Esophagus muscularis mucosa (tissue), 4 donors: Measurements from ENCODE around the gene UNC50.

Source experiments
- EP300 ChIP-seq: sonication (generic); formaldehyde crosslinking; IDR thresholded peaks from one replicate; pipeline ENCODE4 v1.6.1; 2017; ENCODE audit warnings: antibody characterized with exemption
- POLR2A ChIP-seq: fragments of 450-650 bp; IDR thresholded peaks from one replicate; pipeline ENCODE4 v1.6.1; 2017; ENCODE audit warnings: antibody characterized with exemption, moderate library complexity, mild to moderate bottlenecking, low read depth
- TF ChIP-seq, protein P1 (sequence below), 3 experiments: fragments of 200-600 bp in 2 of 3; fragments of 450-650 bp in 1 of 3; sonication (generic) in 2 of 3; IDR thresholded peaks; one replicate each; pipeline ENCODE4 v1.5.1; 2017 to 2019; ENCODE audit warnings: antibody characterized with exemption in 3 of 3, mild to moderate bottlenecking in 2 of 3, moderate library complexity in 1 of 3

DNA sequence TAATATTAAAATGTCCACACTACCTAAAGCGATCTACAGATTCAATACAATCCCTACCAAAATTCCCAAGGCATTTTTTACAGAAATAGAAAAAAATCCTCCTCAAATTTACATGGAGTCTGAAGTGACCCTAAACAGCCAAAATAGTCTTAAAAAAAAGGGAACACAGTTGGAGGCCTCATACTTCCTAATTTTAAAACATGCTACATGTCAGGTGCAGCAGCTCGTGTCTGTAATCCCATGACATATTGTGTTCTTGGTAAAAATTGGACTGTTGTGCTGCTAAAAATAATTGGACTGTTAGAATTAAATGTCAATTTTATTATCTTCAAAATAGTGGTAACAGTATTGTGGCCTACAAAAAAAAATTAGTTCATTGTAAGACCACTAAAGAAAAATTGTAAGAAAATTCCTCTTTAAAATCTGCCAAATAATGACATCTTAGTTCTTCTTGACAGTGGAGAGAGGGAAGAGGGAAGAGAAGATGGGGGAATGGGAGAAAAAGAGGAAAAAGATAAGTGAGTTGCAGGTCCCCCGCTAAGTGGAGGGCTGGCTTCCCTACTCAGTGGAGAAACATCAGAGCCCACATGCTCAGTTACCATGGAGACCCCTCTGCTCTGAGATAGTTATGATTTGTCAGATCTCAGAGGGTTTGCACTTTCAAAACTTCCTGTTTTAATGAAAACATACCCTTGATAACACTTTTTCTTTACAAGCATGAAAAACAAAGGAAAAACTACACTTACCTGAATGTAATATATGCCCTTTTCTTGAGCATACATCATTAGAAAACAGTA is 46.5 kb downstream of the UNC50 start:
- TF ChIP-seq, protein P1, sequence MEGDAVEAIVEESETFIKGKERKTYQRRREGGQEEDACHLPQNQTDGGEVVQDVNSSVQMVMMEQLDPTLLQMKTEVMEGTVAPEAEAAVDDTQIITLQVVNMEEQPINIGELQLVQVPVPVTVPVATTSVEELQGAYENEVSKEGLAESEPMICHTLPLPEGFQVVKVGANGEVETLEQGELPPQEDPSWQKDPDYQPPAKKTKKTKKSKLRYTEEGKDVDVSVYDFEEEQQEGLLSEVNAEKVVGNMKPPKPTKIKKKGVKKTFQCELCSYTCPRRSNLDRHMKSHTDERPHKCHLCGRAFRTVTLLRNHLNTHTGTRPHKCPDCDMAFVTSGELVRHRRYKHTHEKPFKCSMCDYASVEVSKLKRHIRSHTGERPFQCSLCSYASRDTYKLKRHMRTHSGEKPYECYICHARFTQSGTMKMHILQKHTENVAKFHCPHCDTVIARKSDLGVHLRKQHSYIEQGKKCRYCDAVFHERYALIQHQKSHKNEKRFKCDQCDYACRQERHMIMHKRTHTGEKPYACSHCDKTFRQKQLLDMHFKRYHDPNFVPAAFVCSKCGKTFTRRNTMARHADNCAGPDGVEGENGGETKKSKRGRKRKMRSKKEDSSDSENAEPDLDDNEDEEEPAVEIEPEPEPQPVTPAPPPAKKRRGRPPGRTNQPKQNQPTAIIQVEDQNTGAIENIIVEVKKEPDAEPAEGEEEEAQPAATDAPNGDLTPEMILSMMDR (IDR thresholded peaks at IDR 0.05), result no peak
- TF ChIP-seq POLR2A, result no peak
- TF ChIP-seq EP300, result no peak
